A673 (cell line): ENCODE data around the gene TMEM108.

Experiments
- CTCF ChIP-seq: fragments of 300-800, 200-600 bp; sonication (generic); conservative IDR thresholded peaks from 2 replicates; pipeline ENCODE4 v1.5.1; 2017; ENCODE audit warnings: low read depth, mild to moderate bottlenecking, antibody characterized with exemption, low read length, moderate library complexity, mixed read lengths
- EZH2 ChIP-seq: fragments of 200-600 bp; sonication (generic); IDR thresholded peaks from 2 replicates; pipeline ENCODE4 v1.6.1; 2017; ENCODE audit warnings: borderline replicate concordance, low read depth, mild to moderate bottlenecking, mixed read lengths, antibody characterized with exemption, low read length; ENCODE audit not compliant: poor library complexity, severe bottlenecking

GRCh38 chr3:132995971-132996370, 42.2 kb upstream of the TMEM108 start:
- TF ChIP-seq CTCF, result no peak
- no peak for TF ChIP-seq EZH2
